Measurements from ENCODE around the gene PDZD2.

- TF ChIP-seq YY1 (IDR thresholded peaks at IDR 0.05; ENCODE audit: insufficient read depth, insufficient read length): no peak
- TF ChIP-seq SUZ12 (IDR thresholded peaks at IDR 0.05; ENCODE audit: extremely low read depth, insufficient read depth, insufficient read length): no peak
- no peak for TF ChIP-seq ZNF274 (IDR thresholded peaks at IDR 0.05; ENCODE audit: low read depth, low read length)
Measured at GRCh38 chr5:32088214-32088613, 449.3 kb downstream of the PDZD2 start.

Data from NT2/D1 (cell line).